Measurements from ENCODE around the gene CECR2.

CECR2 gene

GRCh38 chr22:17339095-17339693 lies 30.1 kb upstream of the CECR2 start:
- FAIRE-seq (no peak), DNase-seq (ENCODE audit: insufficient read length, low spot score) (no peak)
- no peak for TF ChIP-seq POU2F2 (IDR thresholded peaks at IDR 0.05; ENCODE audit: low read depth, low read length)
- no peak for TF ChIP-seq SPI1 (IDR thresholded peaks at IDR 0.05; ENCODE audit: low read depth, low read length)
- TF ChIP-seq POLR2A (IDR thresholded peaks at IDR 0.05; ENCODE audit: low read depth, low read length), result no peak
- TF ChIP-seq TAF1 (IDR thresholded peaks at IDR 0.05; ENCODE audit: low read depth, low read length), result no peak
- TF ChIP-seq PAX5 (IDR thresholded peaks at IDR 0.05; ENCODE audit: insufficient read depth, low read length, severe bottlenecking), result no peak
- TF ChIP-seq POLR2AphosphoS5 (IDR thresholded peaks at IDR 0.05; ENCODE audit: low read depth, low read length), result no peak

- no peak for FAIRE-seq
- TF ChIP-seq POLR2AphosphoS5 (IDR thresholded peaks at IDR 0.05; ENCODE audit: low read depth, low read length), result no peak
- no peak for TF ChIP-seq SPI1 (IDR thresholded peaks at IDR 0.05; ENCODE audit: low read depth, low read length)
- no peak for TF ChIP-seq POU2F2 (IDR thresholded peaks at IDR 0.05; ENCODE audit: low read depth, low read length)
- no peak for TF ChIP-seq TAF1 (IDR thresholded peaks at IDR 0.05; ENCODE audit: low read depth, low read length)
- TF ChIP-seq POLR2A (IDR thresholded peaks at IDR 0.05; ENCODE audit: low read depth, low read length), result no peak
- TF ChIP-seq PAX5 (IDR thresholded peaks at IDR 0.05; ENCODE audit: insufficient read depth, low read length, severe bottlenecking), result no peak
- no peak for DNase-seq (ENCODE audit: insufficient read length, low spot score)
Measured at GRCh38 chr22:17342361-17342760, 26.9 kb upstream of the CECR2 start.

GRCh38 chr22:17343766-17344165 lies 25.5 kb upstream of the CECR2 start:
- no peak for FAIRE-seq
- no peak for TF ChIP-seq POLR2A (IDR thresholded peaks at IDR 0.05; ENCODE audit: low read depth, low read length)
- TF ChIP-seq POU2F2 (IDR thresholded peaks at IDR 0.05; ENCODE audit: low read depth, low read length), result no peak
- no peak for TF ChIP-seq POLR2AphosphoS5 (IDR thresholded peaks at IDR 0.05; ENCODE audit: low read depth, low read length)
- no peak for TF ChIP-seq PAX5 (IDR thresholded peaks at IDR 0.05; ENCODE audit: insufficient read depth, low read length, severe bottlenecking)
- no peak for TF ChIP-seq SPI1 (IDR thresholded peaks at IDR 0.05; ENCODE audit: low read depth, low read length)
- TF ChIP-seq TAF1 (IDR thresholded peaks at IDR 0.05; ENCODE audit: low read depth, low read length), result no peak
- DNase-seq (ENCODE audit: insufficient read length, low spot score), result no peak

- no peak for FAIRE-seq
- no peak for TF ChIP-seq SPI1 (IDR thresholded peaks at IDR 0.05; ENCODE audit: low read depth, low read length)
- TF ChIP-seq POLR2AphosphoS5 (IDR thresholded peaks at IDR 0.05; ENCODE audit: low read depth, low read length), result no peak
- no peak for TF ChIP-seq POU2F2 (IDR thresholded peaks at IDR 0.05; ENCODE audit: low read depth, low read length)
- TF ChIP-seq PAX5 (IDR thresholded peaks at IDR 0.05; ENCODE audit: insufficient read depth, low read length, severe bottlenecking), result no peak
- TF ChIP-seq TAF1 (IDR thresholded peaks at IDR 0.05; ENCODE audit: low read depth, low read length), result no peak
- TF ChIP-seq POLR2A (IDR thresholded peaks at IDR 0.05; ENCODE audit: low read depth, low read length), result no peak
- no peak for DNase-seq (ENCODE audit: insufficient read length, low spot score)
Measured at GRCh38 chr22:17346578-17346977, 22.7 kb upstream of the CECR2 start.

- TF ChIP-seq TAF1 (IDR thresholded peaks at IDR 0.05; ENCODE audit: low read depth, low read length) (no peak), POLR2A (IDR thresholded peaks at IDR 0.05; ENCODE audit: low read depth, low read length) (no peak), POLR2AphosphoS5 (IDR thresholded peaks at IDR 0.05; ENCODE audit: low read depth, low read length) (no peak), POU2F2 (IDR thresholded peaks at IDR 0.05; ENCODE audit: low read depth, low read length) (no peak), SPI1 (IDR thresholded peaks at IDR 0.05; ENCODE audit: low read depth, low read length) (no peak)
- DNase-seq (ENCODE audit: insufficient read length, low spot score) (no peak), FAIRE-seq (no peak)
Measured at GRCh38 chr22:17347724-17348123, 21.5 kb upstream of the CECR2 start.

- DNase-seq (ENCODE audit: insufficient read length, low spot score) (no peak), FAIRE-seq (no peak)
- TF ChIP-seq PAX5 (IDR thresholded peaks at IDR 0.05; ENCODE audit: insufficient read depth, low read length, severe bottlenecking) (no peak), TAF1 (IDR thresholded peaks at IDR 0.05; ENCODE audit: low read depth, low read length) (no peak), SPI1 (IDR thresholded peaks at IDR 0.05; ENCODE audit: low read depth, low read length) (no peak)
Measured at GRCh38 chr22:17348464-17349103, 20.7 kb upstream of the CECR2 start.

GRCh38 chr22:17349172-17349571 lies 20.1 kb upstream of the CECR2 start:
- FAIRE-seq (no peak), DNase-seq (ENCODE audit: insufficient read length, low spot score) (no peak)
- TF ChIP-seq TAF1 (IDR thresholded peaks at IDR 0.05; ENCODE audit: low read depth, low read length), result no peak
- TF ChIP-seq SPI1 (IDR thresholded peaks at IDR 0.05; ENCODE audit: low read depth, low read length), result no peak
- TF ChIP-seq PAX5 (IDR thresholded peaks at IDR 0.05; ENCODE audit: insufficient read depth, low read length, severe bottlenecking), result no peak
- no peak for TF ChIP-seq POLR2A (IDR thresholded peaks at IDR 0.05; ENCODE audit: low read depth, low read length)
- TF ChIP-seq POLR2AphosphoS5 (IDR thresholded peaks at IDR 0.05; ENCODE audit: low read depth, low read length), result no peak

- no peak for DNase-seq (ENCODE audit: insufficient read length, low spot score)
- TF ChIP-seq TAF1 (IDR thresholded peaks at IDR 0.05; ENCODE audit: low read depth, low read length), result no peak
- TF ChIP-seq POLR2AphosphoS5 (IDR thresholded peaks at IDR 0.05; ENCODE audit: low read depth, low read length), result no peak
- TF ChIP-seq SPI1 (IDR thresholded peaks at IDR 0.05; ENCODE audit: low read depth, low read length), result no peak
- no peak for TF ChIP-seq POLR2A (IDR thresholded peaks at IDR 0.05; ENCODE audit: low read depth, low read length)
- no peak for TF ChIP-seq PAX5 (IDR thresholded peaks at IDR 0.05; ENCODE audit: insufficient read depth, low read length, severe bottlenecking)
- FAIRE-seq, result no peak
Measured at GRCh38 chr22:17350292-17350691, 19.0 kb upstream of the CECR2 start.

- TF ChIP-seq SPI1 (IDR thresholded peaks at IDR 0.05; ENCODE audit: low read depth, low read length) (no peak), POLR2AphosphoS5 (IDR thresholded peaks at IDR 0.05; ENCODE audit: low read depth, low read length) (no peak), TAF1 (IDR thresholded peaks at IDR 0.05; ENCODE audit: low read depth, low read length) (no peak), POU2F2 (IDR thresholded peaks at IDR 0.05; ENCODE audit: low read depth, low read length) (no peak), PAX5 (IDR thresholded peaks at IDR 0.05; ENCODE audit: insufficient read depth, low read length, severe bottlenecking) (no peak), POLR2A (IDR thresholded peaks at IDR 0.05; ENCODE audit: low read depth, low read length) (no peak)
- DNase-seq (ENCODE audit: insufficient read length, low spot score) (no peak), FAIRE-seq (no peak)
Measured at GRCh38 chr22:17352798-17353197, 16.5 kb upstream of the CECR2 start.

GRCh38 chr22:17357688-17358087 lies 11.6 kb upstream of the CECR2 start:
- TF ChIP-seq SPI1 (IDR thresholded peaks at IDR 0.05; ENCODE audit: low read depth, low read length), result no peak
- TF ChIP-seq POLR2AphosphoS5 (IDR thresholded peaks at IDR 0.05; ENCODE audit: low read depth, low read length), result no peak
- DNase-seq (ENCODE audit: insufficient read length, low spot score) (no peak), FAIRE-seq (no peak)
